ENCODE data around the gene AGRN.
A peak's percentile ranks its signal among the peaks of the same experiment; 100 is the strongest.
"Not testable (repeated sequence)": the region's sequence is repeated elsewhere in the genome, so short reads cannot be mapped to it uniquely, and the experiment has no call there.

The AGRN gene

GRCh38 chr1:1004420-1004779, 15.5 kb upstream of the AGRN start:
- H3K4me1 Mint-ChIP-seq: peaks cover 40% of the 10 kb centered on the region

DNA sequence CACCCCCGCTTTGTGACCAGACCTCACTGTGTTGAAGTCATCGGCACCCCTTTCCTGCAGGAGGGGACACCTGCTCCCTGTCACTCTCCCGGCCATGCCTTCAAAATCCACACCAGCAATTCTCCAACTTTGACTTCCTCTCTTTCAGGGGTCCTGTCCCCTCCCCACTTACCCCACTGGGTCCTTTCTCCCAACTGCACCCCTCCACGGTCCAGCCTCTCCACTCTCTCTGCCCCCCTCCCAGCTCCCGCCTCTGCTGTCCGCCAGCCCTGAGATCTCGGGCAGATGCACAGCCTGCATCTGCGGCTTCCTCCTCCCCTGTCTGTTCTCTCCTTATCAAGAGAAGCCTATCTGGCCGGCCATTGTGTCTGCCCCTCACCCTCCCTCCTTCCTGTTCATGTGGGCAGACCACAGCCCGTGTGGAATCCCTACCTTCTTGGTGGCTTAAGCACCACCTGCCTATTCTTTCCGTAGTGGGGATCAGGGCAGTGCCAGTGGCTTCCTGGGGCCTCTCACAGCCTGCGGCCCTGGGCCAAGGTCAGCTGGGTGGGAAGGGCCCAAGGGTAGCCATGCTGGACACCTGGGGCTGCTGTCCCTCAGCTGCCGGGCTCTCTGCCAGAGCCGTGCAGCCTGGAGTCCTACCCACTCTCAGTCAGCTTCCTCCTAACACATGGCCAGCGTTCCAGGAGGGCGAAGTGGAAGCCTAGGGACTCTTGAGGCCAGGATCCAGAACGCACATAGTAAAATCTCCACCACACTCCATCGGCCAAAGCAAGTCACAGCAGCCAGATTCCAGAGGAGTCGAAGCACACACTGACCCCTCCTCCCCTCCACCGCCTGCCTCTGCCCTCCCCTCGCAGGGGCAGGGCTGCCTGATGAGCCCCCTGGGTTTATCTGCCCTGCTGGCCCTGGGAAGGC, 14.9 kb upstream of the AGRN start:
- Mint-ChIP-seq H3K4me3 (peak overlapping the region; percentile 68), H3K9me3 (peaks cover 9% of the 10 kb centered on the region), H3K27ac (peak overlapping the region; percentile 69), H3K4me1 (peaks cover 40% of the 10 kb centered on the region), H3K27me3 (ENCODE audit: low read depth, poor library complexity) (peaks cover 9% of the 10 kb centered on the region), H3K36me3 (ENCODE audit: low read depth) (peaks cover 12% of the 10 kb centered on the region)
- DNase-seq: peak; percentile 60
- no peak for TF ChIP-seq CTCF (IDR thresholded peaks at IDR 0.05)

More at GRCh38 chr1:1004420-1004779, 15.5 kb upstream of the AGRN start:
- Mint-ChIP-seq H3K27me3 (ENCODE audit: low read depth, poor library complexity) (peaks cover 9% of the 10 kb centered on the region), H3K4me3 (peak overlapping the region; percentile 68), H3K27ac (peak overlapping the region; percentile 69), H3K36me3 (ENCODE audit: low read depth) (peaks cover 12% of the 10 kb centered on the region), H3K9me3 (peaks cover 9% of the 10 kb centered on the region)
- DNase-seq: no peak
- no peak for TF ChIP-seq CTCF (IDR thresholded peaks at IDR 0.05)

- TF ChIP-seq CTCF (IDR thresholded peaks at IDR 0.05): no peak
- Mint-ChIP-seq H3K27ac (no peak overlapping the region), H3K27me3 (ENCODE audit: low read depth, poor library complexity) (peaks cover 7% of the 10 kb centered on the region), H3K9me3 (peaks cover 9% of the 10 kb centered on the region), H3K36me3 (ENCODE audit: low read depth) (peaks cover 12% of the 10 kb centered on the region), H3K4me1 (peaks cover 40% of the 10 kb centered on the region), H3K4me3 (peak overlapping the region; percentile 45)
- DNase-seq: no peak
Observed at GRCh38 chr1:1005774-1006304, 14.1 kb upstream of the AGRN start.

DNA sequence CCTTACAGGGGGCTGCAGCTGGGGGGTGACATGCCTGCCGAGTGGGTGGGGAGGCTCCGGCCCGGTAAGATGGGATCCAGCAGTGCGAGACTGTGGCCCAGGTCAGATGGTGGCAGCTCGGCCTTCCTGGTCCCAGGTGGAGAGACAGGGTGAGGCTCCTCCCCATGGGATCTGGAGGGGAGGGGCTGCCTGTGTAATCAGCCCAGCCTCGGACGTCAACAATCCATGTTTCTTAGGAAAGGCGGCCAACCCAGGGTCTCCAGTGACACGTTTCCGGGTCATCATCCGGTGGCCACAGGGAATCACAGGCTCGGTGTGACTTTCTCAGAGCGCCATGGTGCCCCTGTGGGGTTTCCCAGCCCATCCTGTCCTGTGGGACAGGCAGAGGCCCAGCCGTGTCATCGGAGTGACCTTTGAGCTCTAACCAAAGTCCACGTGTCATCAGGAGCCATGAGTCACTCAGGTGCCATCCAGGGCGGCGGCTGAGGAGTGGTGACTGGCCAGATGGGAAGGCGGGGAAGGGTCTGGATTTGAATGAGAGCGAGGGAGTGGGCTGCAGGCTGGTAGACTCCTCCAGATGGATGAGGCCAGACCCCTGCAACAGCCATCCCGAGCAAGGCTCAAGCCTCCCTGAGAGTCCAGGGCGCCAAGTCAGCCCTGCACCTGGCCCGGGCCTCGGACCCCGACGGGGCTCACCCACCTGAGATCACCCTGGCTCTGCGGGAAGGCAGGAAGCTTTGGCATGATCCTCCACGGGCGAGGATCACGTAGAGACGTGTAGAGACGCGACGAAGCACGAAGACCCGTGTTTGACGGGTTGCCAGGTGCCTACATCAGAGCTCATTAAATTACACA, 13.4 kb upstream of the AGRN start:
- Mint-ChIP-seq H3K4me1 (peaks cover 40% of the 10 kb centered on the region), H3K27me3 (ENCODE audit: low read depth, poor library complexity) (peaks cover 4% of the 10 kb centered on the region), H3K4me3 (peak overlapping the region; percentile 45), H3K9me3 (peaks cover 11% of the 10 kb centered on the region), H3K36me3 (ENCODE audit: low read depth) (peaks cover 13% of the 10 kb centered on the region), H3K27ac (peak overlapping the region; percentile 78)
- no peak for TF ChIP-seq CTCF (IDR thresholded peaks at IDR 0.05)
- DNase-seq: peak; percentile 19

- H3K27ac Mint-ChIP-seq; H3K27me3 Mint-ChIP-seq (ENCODE audit: low read depth, poor library complexity); DNase-seq; H3K4me3 Mint-ChIP-seq: not testable (repeated sequence)
- peaks cover 16% of the 10 kb centered on the region for H3K36me3 Mint-ChIP-seq (ENCODE audit: low read depth)
- peaks cover 13% of the 10 kb centered on the region for H3K9me3 Mint-ChIP-seq
- peaks cover 49% of the 10 kb centered on the region for H3K4me1 Mint-ChIP-seq
Observed at GRCh38 chr1:1010131-1010530, 9.8 kb upstream of the AGRN start.

GRCh38 chr1:1011396-1011949, 8.4 kb upstream of the AGRN start:
- no peak overlapping the region for H3K27ac Mint-ChIP-seq
- no peak overlapping the region for H3K4me3 Mint-ChIP-seq
- peaks cover 9% of the 10 kb centered on the region for H3K27me3 Mint-ChIP-seq (ENCODE audit: low read depth, poor library complexity)
- peaks cover 12% of the 10 kb centered on the region for H3K9me3 Mint-ChIP-seq
- H3K36me3 Mint-ChIP-seq (ENCODE audit: low read depth): peaks cover 16% of the 10 kb centered on the region
- H3K4me1 Mint-ChIP-seq: peaks cover 39% of the 10 kb centered on the region
- no peak for DNase-seq
- no peak for TF ChIP-seq CTCF (IDR thresholded peaks at IDR 0.05)

- DNase-seq; H3K27ac Mint-ChIP-seq; H3K27me3 Mint-ChIP-seq (ENCODE audit: low read depth, poor library complexity): not testable (repeated sequence)
- Mint-ChIP-seq H3K36me3 (ENCODE audit: low read depth) (peaks cover 19% of the 10 kb centered on the region), H3K4me1 (peaks cover 40% of the 10 kb centered on the region), H3K9me3 (peaks cover 10% of the 10 kb centered on the region), H3K4me3 (peak overlapping the region; percentile 83)
Observed at GRCh38 chr1:1012736-1013104, 7.2 kb upstream of the AGRN start.

All from nephron progenitor cell (in vitro differentiated cells).